Keratinocyte (primary cell): ENCODE results near the gene TET1.
"Not testable (repeated sequence)": the region's sequence is repeated elsewhere in the genome, so short reads cannot be mapped to it uniquely, and the experiment has no call there.

ENCODE experiments used
- CTCF ChIP-seq, 3 experiments: IDR thresholded peaks in 1 of 3; conservative IDR thresholded peaks in 1 of 3; optimal IDR thresholded peaks in 1 of 3; 2 replicates in 2 of 3; 3 replicates in 1 of 3; pipeline versions ENCODE3 to v1.5.1; 2011; ENCODE audit warnings: low read length in 3 of 3, mild to moderate bottlenecking in 3 of 3, moderate library complexity in 2 of 3, control low read depth in 1 of 3, inconsistent platforms in 1 of 3; ENCODE audit not compliant: insufficient read depth in 2 of 3; ENCODE audit errors: extremely low read depth in 1 of 3
- EZH2 ChIP-seq: IDR thresholded peaks from one replicate; pipeline ENCODE4 v1.6.1; 2012; ENCODE audit warnings: inconsistent platforms, mild to moderate bottlenecking, low read length, moderate library complexity

- TF ChIP-seq CTCF (optimal IDR thresholded peaks at IDR 0.05 in 1 of 3, IDR thresholded peaks at IDR 0.05 in 1 of 3, conservative IDR thresholded peaks at IDR 0.05 in 1 of 3; ENCODE audit: extremely low read depth in 1 of 3, insufficient read depth in 2 of 3, low read length in 3 of 3); EZH2: not testable (repeated sequence)
Measured at GRCh38 chr10:68525490-68526038, 34.6 kb upstream of the TET1 start.
